ENCODE measurements around the gene PPP2R5A.

PPP2R5A gene

GRCh38 chr1:212242985-212243308 lies 42.3 kb upstream of the PPP2R5A start:
- TF ChIP-seq SPI1 (IDR thresholded peaks at IDR 0.05; ENCODE audit: borderline replicate concordance, low read depth) = no peak
- no peak for TF ChIP-seq POLR2AphosphoS5 (IDR thresholded peaks at IDR 0.05; ENCODE audit: low read depth)
- TF ChIP-seq GABPA (IDR thresholded peaks at IDR 0.05; ENCODE audit: low read depth) = no peak
- TF ChIP-seq, protein P1, sequence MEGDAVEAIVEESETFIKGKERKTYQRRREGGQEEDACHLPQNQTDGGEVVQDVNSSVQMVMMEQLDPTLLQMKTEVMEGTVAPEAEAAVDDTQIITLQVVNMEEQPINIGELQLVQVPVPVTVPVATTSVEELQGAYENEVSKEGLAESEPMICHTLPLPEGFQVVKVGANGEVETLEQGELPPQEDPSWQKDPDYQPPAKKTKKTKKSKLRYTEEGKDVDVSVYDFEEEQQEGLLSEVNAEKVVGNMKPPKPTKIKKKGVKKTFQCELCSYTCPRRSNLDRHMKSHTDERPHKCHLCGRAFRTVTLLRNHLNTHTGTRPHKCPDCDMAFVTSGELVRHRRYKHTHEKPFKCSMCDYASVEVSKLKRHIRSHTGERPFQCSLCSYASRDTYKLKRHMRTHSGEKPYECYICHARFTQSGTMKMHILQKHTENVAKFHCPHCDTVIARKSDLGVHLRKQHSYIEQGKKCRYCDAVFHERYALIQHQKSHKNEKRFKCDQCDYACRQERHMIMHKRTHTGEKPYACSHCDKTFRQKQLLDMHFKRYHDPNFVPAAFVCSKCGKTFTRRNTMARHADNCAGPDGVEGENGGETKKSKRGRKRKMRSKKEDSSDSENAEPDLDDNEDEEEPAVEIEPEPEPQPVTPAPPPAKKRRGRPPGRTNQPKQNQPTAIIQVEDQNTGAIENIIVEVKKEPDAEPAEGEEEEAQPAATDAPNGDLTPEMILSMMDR (IDR thresholded peaks at IDR 0.05; ENCODE audit: insufficient read depth, low read length) = no peak
- TF ChIP-seq REST (IDR thresholded peaks at IDR 0.05; ENCODE audit: insufficient replicate concordance, low read depth) = no peak
- no peak overlapping the region for H3K27ac ChIP-seq (replicated peaks)
- no peaks in the 10 kb centered on the region for H3K27me3 ChIP-seq (ENCODE audit: insufficient read depth, poor library complexity, severe bottlenecking)
- DNase-seq (ENCODE audit: low read depth in 1 of 2, low spot score in 1 of 2) = no peak
- no peak overlapping the region for H3K4me3 ChIP-seq (replicated peaks; ENCODE audit: insufficient read depth, low read length)

GRCh38 chr1:212244441-212244840 lies 40.8 kb upstream of the PPP2R5A start:
- no peak overlapping the region for H3K4me3 ChIP-seq (replicated peaks; ENCODE audit: insufficient read depth, low read length)
- no peak overlapping the region for H3K27ac ChIP-seq (replicated peaks)
- H3K27me3 ChIP-seq (ENCODE audit: insufficient read depth, poor library complexity, severe bottlenecking) = no peaks in the 10 kb centered on the region
- TF ChIP-seq GABPA (IDR thresholded peaks at IDR 0.05; ENCODE audit: low read depth) (no peak), SPI1 (IDR thresholded peaks at IDR 0.05; ENCODE audit: borderline replicate concordance, low read depth) (no peak), POLR2AphosphoS5 (IDR thresholded peaks at IDR 0.05; ENCODE audit: low read depth) (no peak), REST (IDR thresholded peaks at IDR 0.05; ENCODE audit: insufficient replicate concordance, low read depth) (no peak)
- TF ChIP-seq, protein P1 (IDR thresholded peaks at IDR 0.05; ENCODE audit: insufficient read depth, low read length) = no peak
- DNase-seq (ENCODE audit: low read depth in 1 of 2, low spot score in 1 of 2) = no peak

GRCh38 chr1:212247179-212247721 lies 38.0 kb upstream of the PPP2R5A start:
- TF ChIP-seq REST (IDR thresholded peaks at IDR 0.05; ENCODE audit: insufficient replicate concordance, low read depth) (no peak), SPI1 (IDR thresholded peaks at IDR 0.05; ENCODE audit: borderline replicate concordance, low read depth) (no peak), POLR2AphosphoS5 (IDR thresholded peaks at IDR 0.05; ENCODE audit: low read depth) (no peak), GABPA (IDR thresholded peaks at IDR 0.05; ENCODE audit: low read depth) (no peak)
- TF ChIP-seq, protein P1 (IDR thresholded peaks at IDR 0.05; ENCODE audit: insufficient read depth, low read length) = no peak
- no peak overlapping the region for H3K27ac ChIP-seq (replicated peaks)
- no peak for DNase-seq (ENCODE audit: low read depth in 1 of 2, low spot score in 1 of 2)
- no peak overlapping the region for H3K4me3 ChIP-seq (replicated peaks; ENCODE audit: insufficient read depth, low read length)
- no peaks in the 10 kb centered on the region for H3K27me3 ChIP-seq (ENCODE audit: insufficient read depth, poor library complexity, severe bottlenecking)

Measured in HL-60 (cell line).